T-helper 17 cell (primary cell): Measurements from ENCODE around the gene SLIT3. TPM values are rescaled to one million over a fixed set of nuclear protein-coding genes. Genes with fewer than 3 reads are reported as not detected.
"Not testable (repeated sequence)": the region's sequence is repeated elsewhere in the genome, so short reads cannot be mapped to it uniquely, and the experiment has no call there.

Experiments used
- ATAC-seq: fragments of 150-1000 bp; cut with Tn5 transposase; 2 replicates; pipeline ENCODE4 v1.10.0; 2021; ENCODE audit warnings: mild to moderate bottlenecking, moderate library complexity
- DNase-seq, 3 donors: peaks; one replicate each; pipeline versions ENCODE4 v3.0.0 to v3.0.0-alpha.2; 2020 to 2021
- H3K9me3 ChIP-seq: one replicate; pipeline ENCODE4 v1.7.0; 2013; ENCODE audit warnings: low read length, mild to moderate bottlenecking; ENCODE audit not compliant: control insufficient read depth, poor library complexity, severe bottlenecking
- H3K27ac Mint-ChIP-seq: one replicate; pipeline ENCODE4 v1.8.0; 2022; ENCODE audit warnings: mild to moderate bottlenecking, moderate library complexity, mixed read lengths
- H3K27me3 Mint-ChIP-seq: one replicate; pipeline ENCODE4 v1.8.0; 2022; ENCODE audit warnings: mixed read lengths
- H3K36me3 Mint-ChIP-seq: one replicate; pipeline ENCODE4 v1.8.0; 2022; ENCODE audit warnings: low read depth, mixed read lengths
- H3K4me1 Mint-ChIP-seq: one replicate; pipeline ENCODE4 v1.8.0; 2022; ENCODE audit warnings: mild to moderate bottlenecking, mixed read lengths
- H3K4me3 Mint-ChIP-seq: one replicate; pipeline ENCODE4 v1.8.0; 2022; ENCODE audit warnings: mild to moderate bottlenecking, moderate library complexity, mixed read lengths
- total RNA-seq, 4 donors: library from RNA in 2 of 4; stranded (reverse) in 2 of 4; gene quantifications; one replicate each; pipeline ENCODE4 v1.2.3 and lab custom pipeline; 2022 to 2026

The SLIT3 gene
- total RNA-seq, 2 donors from 2014 or later: not detected

- Mint-ChIP-seq H3K4me1 (no peaks in the 10 kb centered on the region), H3K27ac (no peak overlapping the region), H3K36me3 (no peaks in the 10 kb centered on the region), H3K27me3 (peaks cover 14% of the 10 kb centered on the region), H3K4me3 (no peak overlapping the region)
- DNase-seq (no peak), ATAC-seq (no peak)
- H3K9me3 ChIP-seq: no peaks in the 10 kb centered on the region
These were observed 151.6 kb downstream of the SLIT3 start for GRCh38 chr5:169149317-169149716.

DNA sequence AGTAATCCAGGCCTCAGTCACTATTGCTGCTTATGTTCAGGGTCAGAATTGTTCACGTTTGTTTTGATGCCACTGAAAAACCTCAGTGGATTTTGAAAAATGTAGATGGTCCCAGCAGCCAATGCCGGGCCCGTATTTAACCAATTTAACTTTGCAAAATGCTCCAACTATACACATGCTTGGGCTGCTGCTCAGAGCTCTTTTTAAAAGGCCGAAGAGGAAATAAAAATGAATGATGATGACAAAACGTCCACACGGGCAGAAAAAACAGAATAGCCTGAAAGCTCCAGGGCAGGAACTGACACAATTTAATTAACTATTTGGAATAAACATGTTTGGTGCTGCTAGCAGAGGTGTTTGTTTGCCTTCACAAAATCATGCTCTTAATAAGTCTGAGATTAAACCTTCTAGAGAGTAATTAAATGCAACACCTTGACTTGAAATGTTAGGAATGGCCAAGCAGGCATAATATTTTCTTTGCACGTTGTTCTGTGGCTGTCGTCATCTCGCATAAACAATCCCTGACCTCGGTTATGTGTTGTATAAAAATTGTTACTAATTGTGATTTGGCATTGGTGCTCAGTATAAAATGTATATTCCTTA lies 152.7 kb downstream of the SLIT3 start:
- H3K4me1 Mint-ChIP-seq: no peaks in the 10 kb centered on the region
- no peaks in the 10 kb centered on the region for H3K9me3 ChIP-seq
- no peak overlapping the region for H3K4me3 Mint-ChIP-seq
- no peak for ATAC-seq
- no peaks in the 10 kb centered on the region for H3K36me3 Mint-ChIP-seq
- H3K27ac Mint-ChIP-seq: no peak overlapping the region
- peaks cover 9% of the 10 kb centered on the region for H3K27me3 Mint-ChIP-seq
- no peak for DNase-seq

GRCh38 chr5:169147534-169147933 lies 153.4 kb downstream of the SLIT3 start:
- no peak for DNase-seq
- no peaks in the 10 kb centered on the region for H3K36me3 Mint-ChIP-seq
- no peaks in the 10 kb centered on the region for H3K9me3 ChIP-seq
- H3K27ac Mint-ChIP-seq: no peak overlapping the region
- no peak for ATAC-seq
- H3K4me1 Mint-ChIP-seq: no peaks in the 10 kb centered on the region
- peaks cover 9% of the 10 kb centered on the region for H3K27me3 Mint-ChIP-seq
- no peak overlapping the region for H3K4me3 Mint-ChIP-seq

GRCh38 chr5:169146158-169146557 lies 154.8 kb downstream of the SLIT3 start:
- ATAC-seq (no peak), DNase-seq (no peak)
- no peak overlapping the region for H3K27ac Mint-ChIP-seq
- no peak overlapping the region for H3K4me3 Mint-ChIP-seq
- H3K9me3 ChIP-seq: no peaks in the 10 kb centered on the region
- no peaks in the 10 kb centered on the region for H3K4me1 Mint-ChIP-seq
- H3K36me3 Mint-ChIP-seq: no peaks in the 10 kb centered on the region
- H3K27me3 Mint-ChIP-seq: peaks cover 9% of the 10 kb centered on the region

GRCh38 chr5:169142264-169142970 lies 158.5 kb downstream of the SLIT3 start:
- H3K9me3 ChIP-seq: no peaks in the 10 kb centered on the region
- ATAC-seq: no peak
- Mint-ChIP-seq H3K27me3 (peaks cover 12% of the 10 kb centered on the region), H3K4me3 (no peak overlapping the region), H3K36me3 (no peaks in the 10 kb centered on the region), H3K4me1 (no peaks in the 10 kb centered on the region), H3K27ac (no peak overlapping the region)
- DNase-seq: no peak

GRCh38 chr5:169140215-169140614 lies 160.7 kb downstream of the SLIT3 start:
- not testable (repeated sequence) for DNase-seq, H3K36me3 Mint-ChIP-seq

DNA sequence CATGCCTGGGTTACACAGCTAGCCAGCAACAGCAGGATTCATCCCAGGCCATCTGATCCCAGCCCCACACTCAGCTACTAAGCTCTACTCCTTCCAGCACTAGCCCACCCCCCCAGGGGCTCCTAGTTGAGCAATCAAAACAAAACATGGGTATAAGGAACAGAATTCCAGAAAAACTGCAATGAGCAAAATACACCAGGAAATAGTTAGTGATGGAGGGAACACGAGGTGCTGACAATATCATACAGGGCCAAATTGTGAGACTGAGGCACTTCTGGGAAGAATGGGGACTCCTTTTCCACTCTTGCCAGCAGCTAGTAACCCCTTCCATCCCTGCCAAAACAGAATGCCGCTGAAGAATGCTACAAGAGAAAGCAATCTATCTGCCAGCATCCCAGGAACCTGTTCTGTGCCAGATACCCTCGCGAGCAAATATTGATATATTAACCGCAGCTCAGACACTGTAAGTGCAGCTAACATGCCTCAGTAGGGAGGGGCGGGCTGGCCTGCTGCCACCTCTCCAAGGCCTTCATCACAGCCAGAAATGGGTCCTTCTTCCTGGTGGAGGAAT lies 161.4 kb downstream of the SLIT3 start:
- H3K27ac Mint-ChIP-seq: no peak overlapping the region
- no peaks in the 10 kb centered on the region for H3K36me3 Mint-ChIP-seq
- no peaks in the 10 kb centered on the region for H3K9me3 ChIP-seq
- no peak overlapping the region for H3K4me3 Mint-ChIP-seq
- no peak for DNase-seq
- no peak for ATAC-seq
- H3K27me3 Mint-ChIP-seq: peaks cover 12% of the 10 kb centered on the region
- H3K4me1 Mint-ChIP-seq: no peaks in the 10 kb centered on the region

More at GRCh38 chr5:169140215-169140614, 160.7 kb downstream of the SLIT3 start:
- H3K27ac Mint-ChIP-seq, H3K4me3 Mint-ChIP-seq, H3K4me1 Mint-ChIP-seq, ATAC-seq, H3K9me3 ChIP-seq: not testable (repeated sequence)
- peaks cover 12% of the 10 kb centered on the region for H3K27me3 Mint-ChIP-seq

GRCh38 chr5:169133531-169133930 lies 167.4 kb downstream of the SLIT3 start:
- no peak overlapping the region for H3K27ac Mint-ChIP-seq
- H3K27me3 Mint-ChIP-seq: peaks cover 7% of the 10 kb centered on the region
- no peak for ATAC-seq
- H3K4me3 Mint-ChIP-seq: no peak overlapping the region
- H3K4me1 Mint-ChIP-seq: no peaks in the 10 kb centered on the region
- H3K36me3 Mint-ChIP-seq: no peaks in the 10 kb centered on the region
- no peak for DNase-seq
- no peaks in the 10 kb centered on the region for H3K9me3 ChIP-seq

- no peak for DNase-seq
- no peaks in the 10 kb centered on the region for H3K9me3 ChIP-seq
- Mint-ChIP-seq H3K27me3 (no peaks in the 10 kb centered on the region), H3K4me3 (no peak overlapping the region), H3K27ac (no peak overlapping the region), H3K36me3 (no peaks in the 10 kb centered on the region), H3K4me1 (no peaks in the 10 kb centered on the region)
- ATAC-seq: no peak
These were observed 168.7 kb downstream of the SLIT3 start for GRCh38 chr5:169132302-169132660.

GRCh38 chr5:169131616-169132301 lies 169.2 kb downstream of the SLIT3 start:
- DNase-seq (no peak), ATAC-seq (no peak)
- Mint-ChIP-seq H3K27me3 (no peaks in the 10 kb centered on the region), H3K36me3 (no peaks in the 10 kb centered on the region), H3K27ac (no peak overlapping the region), H3K4me3 (no peak overlapping the region), H3K4me1 (no peaks in the 10 kb centered on the region)
- H3K9me3 ChIP-seq: no peaks in the 10 kb centered on the region

DNA sequence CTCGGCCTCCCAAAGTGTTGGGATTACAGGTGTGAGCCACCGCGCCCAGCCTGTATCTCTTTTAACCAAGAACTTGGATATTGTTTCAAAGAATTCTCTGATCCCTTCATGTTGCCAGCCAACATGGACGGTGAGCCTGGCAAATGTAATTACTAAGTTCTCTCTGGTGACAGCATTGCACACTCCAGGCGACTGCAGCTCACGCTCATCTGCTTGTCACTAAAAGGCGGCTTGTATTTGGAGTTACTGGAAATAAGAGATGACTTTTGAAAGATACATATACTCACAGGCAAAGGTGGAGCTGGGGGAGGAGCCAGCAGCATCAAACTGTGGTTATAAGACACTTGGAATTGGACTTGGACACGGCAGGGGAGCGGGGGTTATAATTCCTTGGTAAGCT lies 172.3 kb downstream of the SLIT3 start:
- no peak overlapping the region for H3K27ac Mint-ChIP-seq
- H3K9me3 ChIP-seq: no peaks in the 10 kb centered on the region
- H3K4me3 Mint-ChIP-seq: no peak overlapping the region
- no peaks in the 10 kb centered on the region for H3K36me3 Mint-ChIP-seq
- no peaks in the 10 kb centered on the region for H3K4me1 Mint-ChIP-seq
- DNase-seq: no peak
- no peak for ATAC-seq
- H3K27me3 Mint-ChIP-seq: peaks cover 13% of the 10 kb centered on the region

DNA sequence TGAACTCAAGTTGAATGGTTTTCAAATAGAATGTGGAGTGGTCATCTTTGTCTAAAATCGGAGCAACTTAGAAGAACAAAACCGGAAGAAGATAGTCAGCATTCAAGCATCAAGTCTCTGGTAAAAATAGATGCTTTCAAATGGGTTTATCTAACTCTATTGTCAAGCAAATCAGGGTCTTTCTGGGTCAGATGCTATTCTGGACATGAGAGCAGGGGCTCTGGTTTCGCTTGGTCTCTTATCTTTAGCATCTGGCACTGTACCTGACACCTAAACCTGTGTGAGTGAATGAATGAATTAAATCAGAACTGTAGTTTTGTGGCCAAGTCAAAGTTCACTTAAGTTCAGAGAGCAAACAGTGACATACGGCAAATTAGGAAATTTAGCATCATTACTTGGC lies 173.5 kb downstream of the SLIT3 start:
- no peak overlapping the region for H3K27ac Mint-ChIP-seq
- no peaks in the 10 kb centered on the region for H3K4me1 Mint-ChIP-seq
- no peaks in the 10 kb centered on the region for H3K9me3 ChIP-seq
- peaks cover 19% of the 10 kb centered on the region for H3K27me3 Mint-ChIP-seq
- DNase-seq (no peak), ATAC-seq (no peak)
- no peak overlapping the region for H3K4me3 Mint-ChIP-seq
- H3K36me3 Mint-ChIP-seq: no peaks in the 10 kb centered on the region

DNA sequence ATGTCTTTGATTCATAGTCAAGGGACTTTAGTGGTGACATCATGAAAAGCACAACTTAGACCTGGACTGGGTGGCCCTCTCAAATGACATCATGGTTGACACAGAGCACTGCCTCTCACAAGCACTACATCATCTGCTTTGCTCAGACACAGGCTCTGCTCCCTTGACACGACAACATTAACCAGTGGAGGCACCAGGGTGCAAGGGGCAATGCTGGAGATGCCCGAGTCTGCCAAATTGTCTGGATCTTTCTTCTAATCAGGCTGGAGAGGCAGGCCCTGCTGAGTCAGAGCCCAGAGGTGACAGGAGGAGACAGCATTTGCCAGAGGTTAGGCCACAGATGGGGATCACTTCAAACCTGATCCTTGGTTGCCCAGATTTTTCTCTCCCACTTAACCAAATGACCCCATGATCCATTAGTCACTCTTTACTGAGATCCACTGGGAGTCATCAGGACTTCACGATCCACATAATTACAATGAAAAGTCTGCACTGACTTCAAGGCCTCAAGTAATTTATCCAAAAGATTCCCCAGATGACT lies 174.4 kb downstream of the SLIT3 start:
- Mint-ChIP-seq H3K36me3 (no peaks in the 10 kb centered on the region), H3K27ac (no peak overlapping the region), H3K4me3 (no peak overlapping the region), H3K4me1 (no peaks in the 10 kb centered on the region), H3K27me3 (peaks cover 19% of the 10 kb centered on the region)
- no peaks in the 10 kb centered on the region for H3K9me3 ChIP-seq
- ATAC-seq: no peak
- DNase-seq: no peak
